ENCODE data around the gene FAM20C.

The FAM20C gene

DNA sequence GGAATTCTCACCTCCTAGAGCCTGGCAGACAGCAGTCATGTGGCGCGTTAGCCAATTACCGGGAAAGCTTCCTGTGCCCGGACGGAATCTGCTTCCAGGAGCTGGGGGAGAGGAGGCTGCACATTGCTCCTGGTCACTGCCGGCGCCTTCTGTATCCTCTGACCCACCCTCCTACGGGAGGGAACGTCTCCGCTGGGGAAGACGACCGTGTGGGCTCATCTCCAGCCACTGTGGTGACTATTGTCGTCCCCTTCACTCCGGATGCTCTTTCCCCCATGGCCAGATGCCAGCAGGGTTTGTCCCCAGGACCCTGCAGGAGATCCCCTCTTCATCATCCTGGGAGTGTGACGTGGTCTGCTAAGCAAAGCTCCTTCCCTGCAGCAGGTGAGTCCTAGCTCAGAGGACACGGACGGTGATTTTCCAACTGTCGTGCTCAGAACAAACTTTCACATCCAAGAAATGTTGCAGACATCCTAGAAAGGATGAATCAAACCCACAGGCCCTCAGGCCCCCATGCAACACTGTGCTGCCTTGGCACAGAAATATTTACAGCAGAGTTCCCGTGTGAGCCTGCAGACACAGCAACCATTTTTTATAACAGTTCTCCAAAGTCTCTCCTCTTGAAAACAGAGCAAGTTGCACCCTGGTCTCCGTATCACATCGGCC, 29.6 kb upstream of the FAM20C start:
- no peak overlapping the region for H2BK15ac ChIP-seq (replicated peaks; ENCODE audit: low read depth)
- DNase-seq = peak; percentile 43
- no peak overlapping the region for H3K23ac ChIP-seq (ENCODE audit: low read length)
- no peaks in the 10 kb centered on the region for H3K79me1 ChIP-seq (ENCODE audit: low read length)
- H3K4ac ChIP-seq (ENCODE audit: low read depth, low read length) = no peak overlapping the region
- no peaks in the 10 kb centered on the region for H3K36me3 ChIP-seq (ENCODE audit: control insufficient read depth, insufficient read depth, low read length)
- WGBS (ENCODE audit: extremely low coverage, insufficient coverage, low lambda C conversion rate) = no CpG with 5 or more reads among the region's 21 CpGs
- no peak overlapping the region for H3K4me3 ChIP-seq (ENCODE audit: low read length)
- no peak overlapping the region for H3K27ac ChIP-seq (ENCODE audit: low read depth, low read length)
- H3K9ac ChIP-seq (ENCODE audit: low read length) = no peak overlapping the region
- H2BK120ac ChIP-seq (ENCODE audit: low read depth, low read length) = no peak overlapping the region
- no peak overlapping the region for H4K5ac ChIP-seq (ENCODE audit: low read length)
- H3K79me2 ChIP-seq (ENCODE audit: control insufficient read depth, insufficient read depth, low read length) = no peaks in the 10 kb centered on the region
- H3K4me2 ChIP-seq (ENCODE audit: low read length) = no peak overlapping the region
- no peak overlapping the region for H3K18ac ChIP-seq (ENCODE audit: low read length)
- H2BK5ac ChIP-seq (ENCODE audit: low read length) = no peak overlapping the region
- no peaks in the 10 kb centered on the region for H3K4me1 ChIP-seq (ENCODE audit: control insufficient read depth, low read depth, low read length)
- no peak overlapping the region for H3K56ac ChIP-seq (ENCODE audit: low read length)
- H4K8ac ChIP-seq (ENCODE audit: low read depth, low read length) = no peak overlapping the region
- H3K27me3 ChIP-seq (ENCODE audit: insufficient read depth, low read length, poor library complexity) = no peaks in the 10 kb centered on the region
- H2AK5ac ChIP-seq (ENCODE audit: low read length) = no peak overlapping the region

DNA sequence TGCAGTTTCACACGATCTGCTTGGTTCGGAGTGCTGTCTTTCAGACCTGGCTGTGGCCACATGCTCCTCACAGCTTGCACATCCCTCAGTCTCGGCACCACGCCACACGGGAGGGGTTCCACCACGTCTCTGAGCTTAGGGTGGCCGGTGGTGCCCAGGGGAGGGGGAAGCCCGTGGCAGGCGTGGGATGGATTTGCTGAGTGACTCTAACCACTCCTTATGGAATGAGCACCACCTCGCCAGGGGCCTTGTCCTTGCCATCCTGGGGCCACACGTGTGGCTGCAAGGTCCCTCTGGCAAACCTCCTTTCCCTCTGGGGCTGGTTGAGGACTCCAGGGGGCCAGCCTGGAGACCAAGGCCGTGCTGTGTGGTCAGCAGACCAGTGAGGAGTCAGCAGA, 29.1 kb upstream of the FAM20C start:
- H3K23ac ChIP-seq (ENCODE audit: low read length) = no peak overlapping the region
- H2BK120ac ChIP-seq (ENCODE audit: low read depth, low read length) = no peak overlapping the region
- no CpG with 5 or more reads among the region's 12 CpGs for WGBS (ENCODE audit: extremely low coverage, insufficient coverage, low lambda C conversion rate)
- H3K56ac ChIP-seq (ENCODE audit: low read length) = no peak overlapping the region
- no peak overlapping the region for H4K5ac ChIP-seq (ENCODE audit: low read length)
- H3K27ac ChIP-seq (ENCODE audit: low read depth, low read length) = no peak overlapping the region
- no peak overlapping the region for H2BK5ac ChIP-seq (ENCODE audit: low read length)
- H3K27me3 ChIP-seq (ENCODE audit: insufficient read depth, low read length, poor library complexity) = no peaks in the 10 kb centered on the region
- H3K79me1 ChIP-seq (ENCODE audit: low read length) = no peaks in the 10 kb centered on the region
- H4K8ac ChIP-seq (ENCODE audit: low read depth, low read length) = no peak overlapping the region
- H3K9ac ChIP-seq (ENCODE audit: low read length) = no peak overlapping the region
- no peaks in the 10 kb centered on the region for H3K79me2 ChIP-seq (ENCODE audit: control insufficient read depth, insufficient read depth, low read length)
- no peak for DNase-seq
- H2BK15ac ChIP-seq (replicated peaks; ENCODE audit: low read depth) = no peak overlapping the region
- H3K4me2 ChIP-seq (ENCODE audit: low read length) = no peak overlapping the region
- H3K18ac ChIP-seq (ENCODE audit: low read length) = no peak overlapping the region
- no peaks in the 10 kb centered on the region for H3K36me3 ChIP-seq (ENCODE audit: control insufficient read depth, insufficient read depth, low read length)
- no peak overlapping the region for H3K4ac ChIP-seq (ENCODE audit: low read depth, low read length)
- no peaks in the 10 kb centered on the region for H3K4me1 ChIP-seq (ENCODE audit: control insufficient read depth, low read depth, low read length)
- H3K4me3 ChIP-seq (ENCODE audit: low read length) = no peak overlapping the region
- no peak overlapping the region for H2AK5ac ChIP-seq (ENCODE audit: low read length)

DNA sequence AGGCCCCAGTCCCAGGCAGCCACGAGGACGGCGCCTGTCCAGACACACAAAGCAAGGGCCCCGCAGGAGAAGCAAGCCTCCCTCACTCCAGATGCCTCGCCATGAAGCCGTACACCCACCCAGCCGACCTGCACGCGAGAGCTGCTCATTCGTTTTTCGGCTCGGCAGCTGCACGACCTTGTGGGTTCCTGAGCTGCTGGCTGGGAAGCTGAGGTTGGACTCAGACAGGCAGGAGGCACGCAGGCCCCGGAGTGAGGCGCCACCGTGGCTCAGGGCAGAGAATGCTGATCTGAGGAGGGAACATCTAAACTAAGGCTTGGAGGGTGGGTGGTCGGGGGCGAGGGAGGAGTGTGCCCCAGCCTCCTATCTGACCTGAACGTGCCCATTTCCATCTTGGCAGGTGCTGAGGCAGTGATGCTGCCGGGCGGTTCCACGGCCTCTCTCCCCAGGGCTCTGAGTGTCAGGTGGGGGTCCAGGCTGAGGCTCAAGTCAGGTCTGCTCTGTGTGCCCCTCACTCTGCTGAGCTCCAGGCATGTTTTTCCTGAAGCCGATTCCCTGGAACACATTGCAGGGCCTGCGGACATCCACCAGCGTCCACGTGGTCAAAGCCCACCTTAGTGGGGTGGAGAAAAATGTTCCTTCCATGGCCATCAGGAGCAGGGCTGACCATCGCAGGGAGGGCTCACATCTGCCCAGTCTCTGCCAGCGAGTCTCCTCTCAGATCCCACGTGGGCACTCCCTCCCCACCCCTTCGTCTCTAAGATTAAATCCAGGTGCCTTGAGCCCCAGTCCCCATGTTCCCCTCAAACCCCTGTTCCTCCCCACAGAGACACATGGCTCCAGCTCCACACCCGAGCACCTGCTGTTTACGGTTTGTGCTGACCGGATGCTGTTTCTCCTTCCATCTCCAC, 28.1 kb upstream of the FAM20C start:
- Histone ChIP-seq H3K27ac (ENCODE audit: low read depth, low read length) (no peak overlapping the region), H2BK5ac (ENCODE audit: low read length) (no peak overlapping the region), H3K23ac (ENCODE audit: low read length) (no peak overlapping the region), H3K79me2 (ENCODE audit: control insufficient read depth, insufficient read depth, low read length) (no peaks in the 10 kb centered on the region), H3K9ac (ENCODE audit: low read length) (no peak overlapping the region), H3K27me3 (ENCODE audit: insufficient read depth, low read length, poor library complexity) (no peaks in the 10 kb centered on the region), H3K4me3 (ENCODE audit: low read length) (no peak overlapping the region), H3K4me2 (ENCODE audit: low read length) (no peak overlapping the region), H3K4ac (ENCODE audit: low read depth, low read length) (no peak overlapping the region), H3K79me1 (ENCODE audit: low read length) (no peaks in the 10 kb centered on the region), H4K5ac (ENCODE audit: low read length) (no peak overlapping the region), H2AK5ac (ENCODE audit: low read length) (no peak overlapping the region), H3K36me3 (ENCODE audit: control insufficient read depth, insufficient read depth, low read length) (no peaks in the 10 kb centered on the region), H3K4me1 (ENCODE audit: control insufficient read depth, low read depth, low read length) (no peaks in the 10 kb centered on the region), H4K8ac (ENCODE audit: low read depth, low read length) (no peak overlapping the region), H3K18ac (ENCODE audit: low read length) (no peak overlapping the region), H2BK120ac (ENCODE audit: low read depth, low read length) (no peak overlapping the region), H3K56ac (ENCODE audit: low read length) (no peak overlapping the region), H2BK15ac (replicated peaks; ENCODE audit: low read depth) (no peak overlapping the region)
- DNase-seq = no peak
- WGBS (ENCODE audit: extremely low coverage, insufficient coverage, low lambda C conversion rate) = no CpG with 5 or more reads among the region's 34 CpGs

DNA sequence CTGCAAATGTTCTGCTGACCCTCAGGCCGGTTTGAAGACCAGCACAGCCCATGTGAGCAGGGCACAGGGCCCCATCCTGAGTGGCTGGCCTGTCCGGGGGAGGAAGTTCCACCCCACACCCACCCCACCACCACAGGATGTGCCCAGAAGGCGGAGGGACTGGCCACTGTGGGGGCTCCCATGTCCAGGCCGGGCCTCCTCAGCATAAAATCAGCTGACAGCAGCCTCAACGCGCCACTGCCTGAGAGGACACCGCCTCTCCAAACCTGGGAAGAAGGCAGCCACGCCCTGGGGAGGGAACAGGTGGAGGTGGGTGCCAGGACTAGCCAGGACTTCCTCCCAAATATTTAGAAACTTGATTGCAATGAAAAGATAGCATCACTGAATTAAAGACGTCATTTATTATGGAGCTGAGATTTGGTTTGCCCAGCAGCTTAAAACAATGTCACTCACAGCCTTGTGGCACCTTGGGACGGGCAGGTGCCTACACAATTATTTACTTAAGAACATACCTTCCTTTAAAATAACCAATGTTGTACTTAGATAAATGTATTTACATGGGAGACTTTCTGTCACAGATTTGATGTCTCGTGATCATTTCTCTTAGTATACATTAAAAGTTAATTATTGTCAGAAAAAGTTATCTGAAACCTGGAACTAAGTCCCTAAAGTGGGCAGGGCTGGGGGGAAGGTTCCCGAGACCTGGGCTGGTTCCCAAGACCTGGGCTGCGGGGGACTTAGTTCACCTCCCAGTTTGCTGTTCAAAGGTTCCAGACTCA, 27.3 kb upstream of the FAM20C start:
- WGBS (ENCODE audit: extremely low coverage, insufficient coverage, low lambda C conversion rate) = no CpG with 5 or more reads among the region's 13 CpGs
- Histone ChIP-seq H3K23ac (ENCODE audit: low read length) (no peak overlapping the region), H3K4me1 (ENCODE audit: control insufficient read depth, low read depth, low read length) (no peaks in the 10 kb centered on the region), H3K79me2 (ENCODE audit: control insufficient read depth, insufficient read depth, low read length) (no peaks in the 10 kb centered on the region), H3K4me3 (ENCODE audit: low read length) (no peak overlapping the region), H2AK5ac (ENCODE audit: low read length) (no peak overlapping the region), H3K9ac (ENCODE audit: low read length) (no peak overlapping the region), H3K27me3 (ENCODE audit: insufficient read depth, low read length, poor library complexity) (no peaks in the 10 kb centered on the region), H2BK5ac (ENCODE audit: low read length) (no peak overlapping the region), H4K5ac (ENCODE audit: low read length) (no peak overlapping the region), H2BK120ac (ENCODE audit: low read depth, low read length) (no peak overlapping the region), H2BK15ac (replicated peaks; ENCODE audit: low read depth) (no peak overlapping the region), H3K27ac (ENCODE audit: low read depth, low read length) (no peak overlapping the region), H3K4ac (ENCODE audit: low read depth, low read length) (no peak overlapping the region), H3K4me2 (ENCODE audit: low read length) (no peak overlapping the region), H4K8ac (ENCODE audit: low read depth, low read length) (no peak overlapping the region), H3K36me3 (ENCODE audit: control insufficient read depth, insufficient read depth, low read length) (no peaks in the 10 kb centered on the region), H3K18ac (ENCODE audit: low read length) (no peak overlapping the region), H3K79me1 (ENCODE audit: low read length) (no peaks in the 10 kb centered on the region), H3K56ac (ENCODE audit: low read length) (no peak overlapping the region)
- no peak for DNase-seq

DNA sequence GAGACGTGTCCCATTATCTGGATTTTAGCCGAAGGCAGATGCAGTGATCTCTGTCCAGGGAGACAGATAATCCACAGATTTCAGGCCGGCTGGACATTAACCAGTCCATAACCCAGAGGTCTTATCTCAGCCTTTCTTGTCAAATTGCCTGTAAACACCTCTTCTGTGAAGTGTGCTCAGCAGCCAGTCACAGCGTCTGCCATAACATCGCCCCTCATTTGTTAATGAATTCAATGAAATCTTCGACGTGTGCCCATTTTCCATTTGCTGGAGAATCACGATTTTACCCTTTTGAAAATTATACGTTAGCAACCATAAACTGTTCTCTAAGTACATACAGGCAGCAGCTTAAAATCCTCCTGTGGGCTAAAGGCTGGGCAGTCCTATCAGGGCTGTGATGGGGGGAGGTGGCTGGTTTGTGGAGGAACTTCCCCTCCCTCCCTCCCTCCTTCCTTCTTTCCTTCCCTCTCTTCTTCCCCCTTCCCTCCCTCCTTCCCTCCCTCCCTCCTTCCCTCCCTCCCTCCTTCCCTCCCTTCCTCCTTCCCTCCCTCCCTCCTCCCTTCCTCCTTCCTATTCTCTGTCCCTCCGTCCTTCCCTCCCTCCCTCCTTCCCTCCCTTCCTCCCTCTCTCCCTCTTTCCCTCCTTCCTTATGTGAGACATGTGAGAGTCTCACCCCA, 26.6 kb upstream of the FAM20C start:
- Histone ChIP-seq H2BK15ac (replicated peaks; ENCODE audit: low read depth) (no peak overlapping the region), H3K23ac (ENCODE audit: low read length) (no peak overlapping the region), H3K9ac (ENCODE audit: low read length) (no peak overlapping the region), H3K27me3 (ENCODE audit: insufficient read depth, low read length, poor library complexity) (no peaks in the 10 kb centered on the region), H3K79me2 (ENCODE audit: control insufficient read depth, insufficient read depth, low read length) (no peaks in the 10 kb centered on the region), H3K79me1 (ENCODE audit: low read length) (no peaks in the 10 kb centered on the region), H3K56ac (ENCODE audit: low read length) (no peak overlapping the region), H3K36me3 (ENCODE audit: control insufficient read depth, insufficient read depth, low read length) (no peaks in the 10 kb centered on the region), H2BK5ac (ENCODE audit: low read length) (no peak overlapping the region), H3K27ac (ENCODE audit: low read depth, low read length) (no peak overlapping the region), H3K4me3 (ENCODE audit: low read length) (no peak overlapping the region), H3K4ac (ENCODE audit: low read depth, low read length) (no peak overlapping the region), H3K4me1 (ENCODE audit: control insufficient read depth, low read depth, low read length) (no peaks in the 10 kb centered on the region), H4K8ac (ENCODE audit: low read depth, low read length) (no peak overlapping the region), H4K5ac (ENCODE audit: low read length) (no peak overlapping the region), H3K18ac (ENCODE audit: low read length) (no peak overlapping the region), H2BK120ac (ENCODE audit: low read depth, low read length) (no peak overlapping the region), H3K4me2 (ENCODE audit: low read length) (no peak overlapping the region), H2AK5ac (ENCODE audit: low read length) (no peak overlapping the region)
- WGBS (ENCODE audit: extremely low coverage, insufficient coverage, low lambda C conversion rate) = no CpG with 5 or more reads among the region's 10 CpGs
- DNase-seq = no peak

Data from mesendoderm (in vitro differentiated cells).